Astrocyte (in vitro differentiated cells and primary cell): ENCODE results near the gene CHST11.

ENCODE experiments used
- CTCF ChIP-seq: IDR thresholded peaks from 2 replicates; pipeline ENCODE4 v1.5.1; 2011; ENCODE audit warnings: low read depth, mild to moderate bottlenecking, inconsistent platforms, low read length, moderate library complexity; ENCODE audit not compliant: insufficient read depth
- EZH2 ChIP-seq: IDR thresholded peaks from 2 replicates; pipeline ENCODE4 v1.6.1; 2012; ENCODE audit warnings: mild to moderate bottlenecking, low read length, inconsistent platforms; ENCODE audit not compliant: insufficient read depth

- TF ChIP-seq CTCF (no peak), EZH2 (no peak)
Observed at GRCh38 chr12:104627990-104628830, 171.5 kb downstream of the CHST11 start.
